Bone marrow (tissue), 2 donors: Measurements from ENCODE around the gene FUT7.

ENCODE experiments used
- DNase-seq, 2 donors: peaks; one replicate each; lab custom pipeline; 2025; lab: John Stamatoyannopoulos, UW

The FUT7 gene

DNA sequence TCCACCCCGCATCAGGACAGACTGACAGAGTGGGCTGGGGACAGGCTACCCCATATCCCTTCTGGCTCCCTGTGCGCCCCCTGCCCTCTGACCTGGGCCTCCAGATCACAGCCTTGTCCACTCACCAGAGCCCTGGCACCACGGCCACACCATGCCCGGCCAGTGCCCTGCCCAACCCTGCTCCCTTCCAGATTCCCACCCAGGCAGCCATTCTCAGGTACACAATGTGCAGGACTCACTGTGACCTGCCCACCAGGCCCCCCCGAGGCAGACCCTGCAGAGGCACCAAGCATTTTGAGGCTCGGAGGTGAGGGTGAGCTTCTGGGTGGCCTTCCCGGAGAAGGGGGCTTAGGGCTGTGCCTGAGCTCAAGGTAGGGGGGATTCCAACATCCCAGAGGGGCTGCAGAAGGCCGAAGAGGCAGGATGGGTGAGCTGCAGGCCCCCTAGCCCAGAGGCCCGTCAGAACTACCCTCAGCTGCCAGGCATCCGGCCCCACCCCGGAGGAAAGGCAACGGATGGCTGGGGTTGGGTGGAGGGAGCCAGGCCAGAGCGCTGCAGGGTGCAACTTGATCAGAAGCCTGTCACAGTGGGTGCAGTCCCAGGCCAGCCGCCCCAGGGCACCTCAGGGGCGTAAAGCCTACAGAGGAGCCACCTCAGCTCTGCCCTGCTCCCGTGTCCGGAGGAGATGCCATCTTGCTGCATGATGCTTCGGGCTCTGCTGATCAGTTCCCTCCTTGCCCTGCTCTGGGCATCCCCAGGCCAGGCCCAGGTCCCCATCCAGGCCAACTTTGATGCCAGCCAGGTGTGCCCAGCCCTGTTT is 49.4 kb downstream of the FUT7 start, which contains the start of gene LCNL1:
Gene LCNL1 (plus strand): TSS at position 762 of the 820 bp plus-strand sequence. CDS start 594 bp downstream, outside the sequence.
- DNase-seq, result no peak

DNA sequence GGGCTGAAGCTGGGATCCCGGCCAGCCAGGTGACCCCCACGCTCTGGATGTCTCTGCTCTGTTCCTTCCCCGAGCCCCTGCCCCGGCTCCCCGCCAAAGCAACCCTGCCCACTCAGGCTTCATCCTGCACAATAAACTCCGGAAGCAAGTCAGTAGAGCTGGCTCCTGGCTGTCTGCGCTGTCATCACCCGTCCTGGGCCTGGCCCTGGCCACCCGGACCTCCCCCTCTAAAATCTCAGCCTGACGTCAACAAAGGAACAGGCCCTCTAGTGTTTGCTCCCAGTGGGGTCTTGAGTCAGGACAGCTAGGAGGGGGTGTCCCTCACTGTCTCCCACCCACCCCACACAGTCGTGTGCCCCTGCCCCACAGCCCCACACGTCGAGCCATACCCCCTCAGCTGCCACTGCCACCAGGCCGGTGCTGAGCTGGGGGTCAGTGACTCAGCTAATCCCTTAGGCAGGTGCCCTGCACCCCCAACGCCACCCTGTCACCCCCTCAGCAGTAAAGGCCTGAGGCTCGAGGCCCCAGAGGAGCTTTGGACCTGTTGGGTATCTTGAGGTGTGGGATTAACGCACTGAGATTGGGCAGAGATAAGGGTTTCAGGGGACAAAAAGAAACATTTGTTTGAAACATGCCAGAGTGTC is 50.2 kb downstream of the FUT7 start:
- DNase-seq, result no peak

DNA sequence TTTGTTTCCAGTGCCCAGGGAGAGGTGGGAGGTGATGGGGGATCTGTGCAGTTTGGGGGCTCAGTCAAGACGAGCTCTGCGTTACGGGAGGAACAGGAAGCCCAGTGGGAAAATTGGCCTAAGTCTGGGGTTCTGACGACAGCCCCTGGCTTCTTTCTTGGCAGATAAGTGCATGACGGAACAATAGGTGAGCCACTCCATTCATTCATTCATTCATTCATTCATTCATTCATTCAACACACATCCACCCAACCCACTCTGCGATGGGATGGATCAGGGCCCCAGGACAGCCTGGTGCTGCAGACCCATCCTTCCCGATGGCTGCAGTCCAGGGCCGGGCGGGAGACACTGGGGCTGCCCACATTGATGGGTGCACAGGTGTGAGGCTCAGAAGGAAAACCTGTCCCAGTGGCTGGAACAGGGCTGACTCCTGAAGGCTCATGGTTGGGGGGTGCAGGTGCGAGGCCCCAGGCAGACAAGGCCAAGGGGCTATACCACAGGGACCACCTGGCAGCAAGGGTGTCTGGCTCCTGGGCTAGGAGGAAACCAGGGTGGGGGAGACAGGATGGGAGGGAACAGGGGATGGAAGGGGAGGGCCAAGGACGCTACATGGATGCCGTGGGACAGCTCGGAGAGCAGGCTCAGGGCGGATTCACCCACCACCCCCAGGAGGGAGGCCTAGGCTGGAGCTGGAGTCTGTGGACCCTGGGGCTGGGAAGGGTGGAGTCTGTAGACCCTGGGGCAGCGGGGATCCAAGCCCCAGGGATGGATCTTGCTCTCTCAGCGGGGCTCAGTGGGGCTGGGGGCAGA is 51.0 kb downstream of the FUT7 start:
- DNase-seq, result no peak
